CD4-positive, alpha-beta T cell treated with Interleukin-6 for 4 hours (primary cell): ENCODE results near the gene CACNA1C.

Experiments
- DNase-seq: peaks from one replicate; pipeline ENCODE4 v3.0.0-alpha.2; 2020; ENCODE audit warnings: mixed read lengths

The CACNA1C gene

DNA sequence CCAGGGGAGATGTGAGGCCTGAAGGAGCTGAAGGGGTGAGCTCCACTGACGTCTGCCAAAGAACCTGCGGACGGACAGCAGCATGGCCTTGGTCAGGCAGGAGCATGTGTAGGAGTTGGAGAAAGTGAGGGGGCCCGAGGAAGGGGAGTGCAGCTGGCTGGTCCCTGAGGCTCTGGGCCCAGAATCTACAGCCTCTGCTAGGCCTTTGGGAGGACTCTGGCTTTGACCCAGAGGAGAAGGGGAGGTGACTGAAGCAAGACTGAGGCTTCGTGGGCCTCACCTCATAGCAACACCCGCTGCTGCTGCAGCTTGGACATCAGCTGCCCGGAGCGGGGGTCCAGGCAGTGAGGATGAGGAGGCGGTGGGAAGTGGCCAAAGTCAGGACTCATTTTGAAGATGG is 525.4 kb downstream of the CACNA1C start:
- no peak for DNase-seq

- DNase-seq = no peak
Measured at GRCh38 chr12:2578772-2579171, 526.0 kb downstream of the CACNA1C start.

DNA sequence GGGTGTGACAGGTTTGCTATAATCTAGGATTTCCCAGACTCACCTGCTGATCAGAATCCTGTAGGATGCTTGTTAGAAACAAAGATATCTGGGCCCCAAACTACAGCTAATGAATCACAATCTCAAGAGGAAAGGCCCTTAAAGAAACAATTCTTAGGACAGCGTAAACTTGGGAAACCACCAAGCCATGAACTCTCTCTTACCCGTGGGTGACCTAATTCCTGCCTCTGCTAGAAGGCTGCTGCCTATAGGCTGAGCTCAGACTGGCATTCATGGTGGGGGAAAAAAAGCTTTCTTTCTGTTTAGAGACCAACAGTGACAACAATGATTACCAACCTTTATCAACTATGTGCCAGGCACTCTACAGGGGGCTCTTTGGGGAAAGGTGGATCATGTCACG is 528.0 kb downstream of the CACNA1C start:
- DNase-seq = no peak

GRCh38 chr12:2581293-2582045 is 528.7 kb downstream of the CACNA1C start:
- DNase-seq = no peak

DNA sequence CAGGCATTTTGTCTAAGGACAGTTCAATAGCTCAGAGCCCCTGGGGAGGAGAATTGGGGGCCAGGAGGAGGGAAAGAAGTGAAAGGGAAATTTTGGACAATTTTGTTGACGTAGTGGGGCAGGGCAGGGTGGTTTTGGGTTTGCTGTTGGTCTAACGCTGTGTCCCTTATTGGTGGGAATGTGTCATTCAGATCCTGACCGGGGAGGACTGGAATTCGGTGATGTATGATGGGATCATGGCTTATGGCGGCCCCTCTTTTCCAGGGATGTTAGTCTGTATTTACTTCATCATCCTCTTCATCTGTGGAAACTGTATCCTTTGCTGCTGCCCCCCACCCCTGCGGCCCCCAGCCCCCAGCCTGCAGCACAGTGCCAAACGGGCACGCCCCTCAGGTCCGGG is 529.8 kb downstream of the CACNA1C start:
- no peak for DNase-seq

DNA sequence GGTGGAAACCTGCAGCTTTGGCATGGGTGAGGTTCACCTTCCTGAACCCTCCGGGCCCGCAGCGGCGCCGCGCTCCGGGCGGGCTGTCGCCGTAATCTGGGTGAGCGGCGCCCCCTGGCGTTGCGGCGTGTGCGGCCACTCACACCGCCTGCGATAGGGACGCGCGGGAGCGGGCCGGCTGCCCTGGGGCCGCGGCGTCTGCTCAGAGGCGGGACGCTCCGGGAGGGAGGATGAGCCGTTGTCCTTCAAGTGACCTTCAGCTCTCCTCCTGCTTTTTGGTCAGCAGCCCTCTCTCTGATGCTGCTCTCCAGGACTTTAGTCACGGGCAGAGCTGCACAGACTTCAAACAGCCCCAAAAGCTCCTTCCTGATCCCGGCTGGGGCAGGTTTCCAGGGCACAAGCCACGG is 530.3 kb downstream of the CACNA1C start:
- DNase-seq = peak; percentile 51

DNA sequence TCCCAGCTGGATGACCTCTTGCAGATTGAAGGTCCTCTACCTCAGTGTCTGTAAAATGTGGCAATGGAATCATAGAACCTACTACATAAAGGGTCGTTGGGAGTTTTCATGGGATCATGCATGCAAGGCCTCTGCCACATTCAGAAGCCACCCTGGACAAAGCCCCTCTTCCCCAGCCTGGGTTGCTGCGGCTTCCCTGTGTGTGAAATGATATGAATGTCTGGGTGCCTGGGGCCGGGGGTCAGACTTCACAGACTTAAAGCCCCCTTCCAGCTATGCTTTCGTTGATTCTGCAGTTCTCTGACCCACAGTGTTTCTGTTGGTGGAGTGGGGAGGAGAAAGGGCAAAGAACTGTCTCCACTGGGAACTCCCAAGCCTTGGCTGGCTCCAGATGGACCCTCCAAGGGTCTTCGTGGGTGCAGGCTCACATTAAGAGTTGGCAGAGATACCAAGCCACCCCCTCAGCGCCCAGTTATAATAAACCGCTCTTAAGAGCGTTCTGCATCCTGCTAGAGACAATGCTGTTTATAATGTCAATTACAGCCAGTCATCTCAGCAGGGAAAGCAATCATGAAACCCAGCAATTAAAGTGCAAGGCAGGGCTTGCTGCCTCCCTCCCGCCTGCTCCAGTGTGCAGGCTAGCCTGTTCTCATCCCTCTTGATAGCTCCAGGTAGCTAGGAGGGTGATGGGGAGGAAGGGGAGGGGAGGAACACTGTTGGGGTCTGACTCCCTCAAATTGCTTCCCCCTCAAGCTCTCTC is 531.0 kb downstream of the CACNA1C start:
- no peak for DNase-seq

DNA sequence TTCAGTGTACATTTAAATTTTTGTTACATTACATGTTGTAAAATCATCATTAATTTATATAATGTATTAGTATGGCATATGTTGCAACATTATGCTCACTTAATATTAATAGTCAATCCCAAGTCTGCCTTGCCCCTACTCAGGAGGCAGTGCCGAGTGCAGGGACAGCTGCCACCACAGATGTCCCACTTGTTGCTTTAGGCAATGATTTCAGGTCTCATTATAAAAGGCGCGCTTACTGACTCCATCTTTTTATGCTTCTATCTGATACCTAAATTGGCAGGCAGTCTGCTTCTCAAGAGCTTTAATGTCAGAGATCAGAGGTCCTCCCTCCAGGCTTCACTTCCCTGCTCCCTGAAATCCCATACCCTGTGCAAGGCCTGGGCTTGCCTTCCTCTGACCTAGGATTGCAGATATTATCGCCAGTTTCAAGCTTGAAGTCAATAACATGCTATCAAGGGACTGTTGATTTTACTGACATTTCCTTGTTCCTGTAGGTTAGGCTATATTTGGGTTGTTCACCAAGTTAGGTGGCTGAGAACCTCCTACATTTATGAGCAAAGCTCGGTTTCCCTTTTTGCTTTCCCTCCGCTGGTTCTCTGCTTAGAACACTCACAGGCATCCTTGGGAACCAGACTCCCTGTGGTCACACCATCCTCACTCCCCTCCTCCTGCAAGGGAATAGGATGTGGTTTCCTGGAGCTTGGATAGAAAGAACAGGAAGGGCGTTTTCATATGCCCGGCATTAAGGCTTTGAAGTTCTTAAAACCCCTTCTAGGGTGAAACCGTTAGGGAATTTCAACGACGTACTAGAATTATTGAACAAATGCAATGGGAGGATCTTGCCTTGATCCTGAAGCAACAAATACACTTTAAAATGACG is 533.6 kb downstream of the CACNA1C start:
- no peak for DNase-seq

DNA sequence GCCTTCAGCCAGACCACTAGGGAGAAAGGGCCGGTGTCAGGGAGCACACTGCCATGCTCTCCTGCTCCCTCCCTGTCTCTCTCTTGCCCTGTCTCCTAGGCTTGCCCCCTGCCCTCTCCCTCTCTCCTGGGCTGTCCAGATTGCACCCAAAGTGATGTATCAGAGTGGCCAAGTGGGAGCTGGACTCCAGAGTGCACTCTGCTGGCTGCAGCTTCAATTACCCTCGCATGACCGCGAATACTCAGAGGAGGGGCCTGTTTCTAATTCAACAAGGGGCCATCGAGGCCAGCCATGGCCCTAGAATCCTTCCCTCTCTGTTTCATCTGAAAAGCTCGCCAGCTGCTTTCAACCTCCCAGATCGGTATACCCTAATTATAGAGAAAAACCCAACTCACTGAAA is 535.6 kb downstream of the CACNA1C start:
- DNase-seq = no peak

DNA sequence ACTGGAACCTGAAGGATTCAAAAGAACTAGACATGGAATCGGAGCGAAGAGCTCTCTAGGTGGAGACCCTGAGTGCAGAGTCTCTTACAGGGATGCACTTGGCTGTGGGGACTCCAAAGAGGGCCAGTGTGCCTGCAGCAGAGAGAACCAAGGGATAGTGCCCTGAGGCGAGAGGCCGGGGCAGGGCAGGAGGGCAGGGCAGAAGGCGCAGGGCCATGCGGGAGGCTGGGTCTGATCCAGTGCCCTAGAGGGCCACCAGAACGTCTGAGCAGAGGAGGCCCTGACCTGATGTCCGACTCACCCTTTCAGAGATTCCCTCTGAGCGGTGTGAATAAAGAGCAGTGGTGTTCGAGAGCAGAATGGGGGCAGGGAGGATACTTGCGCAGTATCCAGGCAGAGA is 536.6 kb downstream of the CACNA1C start:
- DNase-seq = no peak

GRCh38 chr12:2593045-2593444 is 540.3 kb downstream of the CACNA1C start:
- no peak for DNase-seq

DNA sequence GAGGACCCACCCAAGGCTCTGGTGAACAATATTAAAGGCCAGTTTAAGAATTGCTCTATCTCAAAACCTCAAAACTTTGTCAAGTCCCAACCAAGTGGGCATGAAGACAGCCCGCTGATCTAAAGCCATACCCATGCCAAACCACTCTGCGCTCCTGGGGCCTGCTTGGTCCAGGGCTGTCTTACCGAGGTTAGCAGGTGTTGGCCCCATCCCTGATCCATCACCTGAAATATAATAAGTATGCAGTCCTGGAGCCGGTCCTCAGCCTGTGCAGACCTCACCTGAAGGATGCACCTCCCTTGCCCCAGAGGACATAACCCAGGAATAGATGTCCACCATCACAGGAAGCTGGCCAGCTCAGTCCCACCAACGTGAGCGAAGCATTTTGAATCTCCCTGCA is 543.7 kb downstream of the CACNA1C start:
- DNase-seq = no peak

DNA sequence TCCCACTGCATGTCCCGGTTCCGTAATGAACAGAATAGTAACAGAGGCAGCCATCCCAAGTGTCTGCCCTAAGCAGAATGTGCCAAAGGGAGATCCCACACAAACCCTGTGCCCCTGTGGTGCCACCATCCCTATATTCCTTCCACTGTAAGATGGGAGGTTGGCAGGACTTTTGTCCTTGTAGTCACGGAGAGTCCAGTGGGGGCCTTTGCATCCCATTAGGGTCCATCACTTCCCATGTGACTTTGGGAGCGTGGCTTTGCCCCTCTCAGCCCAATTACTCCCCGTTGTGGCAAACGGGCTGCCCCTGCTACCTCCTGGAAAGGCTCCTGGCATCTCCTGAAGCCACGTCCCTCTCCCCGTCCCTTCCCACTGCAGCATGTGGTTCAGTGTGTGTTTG is 552.5 kb downstream of the CACNA1C start:
- DNase-seq = no peak

DNA sequence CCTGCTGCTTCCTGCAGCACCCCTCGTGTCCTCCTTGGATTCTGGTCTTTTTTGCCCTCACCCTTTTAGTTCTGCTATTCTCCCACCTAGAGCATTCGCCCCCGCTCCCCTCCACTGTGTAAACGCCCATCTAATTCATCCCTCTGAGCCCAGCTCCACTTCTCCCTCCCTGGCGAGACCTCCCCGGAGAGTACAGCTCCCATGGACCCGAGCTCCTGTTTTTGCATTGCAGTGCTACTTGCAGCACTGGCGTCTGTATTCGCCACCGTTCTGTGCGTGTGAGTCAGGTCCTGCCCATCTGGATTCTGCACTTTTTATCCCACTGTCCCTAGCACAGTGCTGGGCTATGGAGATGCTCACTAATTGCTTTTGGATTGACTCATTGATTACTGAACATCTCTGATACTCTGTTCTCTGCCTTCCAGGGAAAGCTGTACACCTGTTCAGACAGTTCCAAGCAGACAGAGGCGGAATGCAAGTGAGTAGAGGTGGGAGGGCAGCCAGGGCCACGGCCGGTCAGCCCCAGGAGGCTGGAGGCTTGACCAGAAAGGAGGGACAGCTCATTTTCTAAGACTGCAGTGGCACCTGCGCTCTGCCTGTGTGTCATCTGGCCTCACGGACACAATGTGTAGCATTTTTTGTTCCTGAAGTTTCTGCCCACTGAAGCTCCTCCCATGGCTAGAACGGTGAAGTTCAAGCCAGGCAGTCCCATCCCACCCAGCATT is 553.6 kb downstream of the CACNA1C start:
- DNase-seq = no peak

GRCh38 chr12:2607881-2608607 is 555.3 kb downstream of the CACNA1C start:
- no peak for DNase-seq

GRCh38 chr12:2608608-2608945 is 555.8 kb downstream of the CACNA1C start:
- DNase-seq = no peak

GRCh38 chr12:2609020-2609419 is 556.2 kb downstream of the CACNA1C start:
- no peak for DNase-seq

DNA sequence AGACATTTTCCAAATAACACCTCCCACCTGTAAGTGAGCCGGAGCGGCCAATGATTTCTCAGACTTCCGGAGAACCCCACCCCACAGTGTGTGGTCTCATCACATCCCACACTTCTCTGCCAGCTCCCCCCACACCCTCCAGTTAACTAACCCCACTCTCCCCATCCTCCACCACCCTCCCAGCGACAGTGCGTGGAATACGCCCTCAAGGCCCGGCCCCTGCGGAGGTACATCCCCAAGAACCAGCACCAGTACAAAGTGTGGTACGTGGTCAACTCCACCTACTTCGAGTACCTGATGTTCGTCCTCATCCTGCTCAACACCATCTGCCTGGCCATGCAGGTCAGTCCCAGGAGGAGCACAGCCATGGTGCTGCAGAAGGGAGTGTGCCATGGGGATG is 557.6 kb downstream of the CACNA1C start:
- no peak for DNase-seq

GRCh38 chr12:2613326-2614073 is 560.7 kb downstream of the CACNA1C start:
- no peak for DNase-seq

GRCh38 chr12:2614341-2614740 is 561.6 kb downstream of the CACNA1C start:
- no peak for DNase-seq

DNA sequence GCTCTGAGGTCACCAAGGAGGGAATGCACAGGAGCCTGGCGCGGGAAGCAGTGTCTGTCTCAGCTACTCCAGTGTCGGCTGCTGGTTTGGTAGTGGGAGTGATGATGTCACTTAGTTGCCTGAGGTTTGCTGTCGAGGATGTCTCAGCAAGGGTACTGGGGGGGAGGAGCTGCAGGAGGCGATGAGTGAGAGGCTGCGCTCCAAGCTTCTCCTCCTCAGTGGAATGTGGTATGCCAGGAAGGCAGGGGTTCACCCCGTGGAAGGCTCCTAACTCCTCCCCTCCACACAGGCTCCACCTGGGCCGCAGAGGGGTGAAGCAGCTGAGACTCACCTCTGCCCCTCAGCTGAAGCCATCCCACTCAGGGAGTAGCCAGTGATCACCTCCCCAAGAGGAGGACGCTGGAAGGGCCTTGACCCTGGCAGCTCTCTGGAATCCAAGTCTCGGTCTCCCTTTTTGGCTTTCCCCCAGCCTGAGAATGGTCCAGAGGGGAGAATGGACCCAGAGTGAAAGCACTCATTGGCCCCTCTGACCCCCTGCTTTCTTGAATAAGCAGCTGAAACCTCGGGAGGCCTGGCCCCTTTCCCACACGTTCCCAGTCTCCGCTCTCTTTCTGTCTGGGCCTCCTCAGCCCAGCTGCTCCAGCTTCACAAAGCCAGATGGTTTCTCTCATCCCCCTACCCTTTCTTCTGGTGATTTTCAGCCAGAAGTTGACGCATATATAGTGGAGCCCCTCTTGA is 563.0 kb downstream of the CACNA1C start:
- DNase-seq = no peak
